ENCODE data around the gene HRAS.

The HRAS gene

GRCh38 chr11:498297-499181 is 36.8 kb downstream of the HRAS start:
- no peak for TF ChIP-seq CTCF (conservative IDR thresholded peaks at IDR 0.05; ENCODE audit: low read length)
- H3K4me3 ChIP-seq (ENCODE audit: low read length), result no peak overlapping the region
- no peak for DNase-seq (ENCODE audit: low read depth)

GRCh38 chr11:497565-498296 is 37.6 kb downstream of the HRAS start:
- TF ChIP-seq CTCF (conservative IDR thresholded peaks at IDR 0.05; ENCODE audit: low read length), result no peak
- no peak overlapping the region for H3K4me3 ChIP-seq (ENCODE audit: low read length)
- DNase-seq (ENCODE audit: low read depth), result no peak

DNA sequence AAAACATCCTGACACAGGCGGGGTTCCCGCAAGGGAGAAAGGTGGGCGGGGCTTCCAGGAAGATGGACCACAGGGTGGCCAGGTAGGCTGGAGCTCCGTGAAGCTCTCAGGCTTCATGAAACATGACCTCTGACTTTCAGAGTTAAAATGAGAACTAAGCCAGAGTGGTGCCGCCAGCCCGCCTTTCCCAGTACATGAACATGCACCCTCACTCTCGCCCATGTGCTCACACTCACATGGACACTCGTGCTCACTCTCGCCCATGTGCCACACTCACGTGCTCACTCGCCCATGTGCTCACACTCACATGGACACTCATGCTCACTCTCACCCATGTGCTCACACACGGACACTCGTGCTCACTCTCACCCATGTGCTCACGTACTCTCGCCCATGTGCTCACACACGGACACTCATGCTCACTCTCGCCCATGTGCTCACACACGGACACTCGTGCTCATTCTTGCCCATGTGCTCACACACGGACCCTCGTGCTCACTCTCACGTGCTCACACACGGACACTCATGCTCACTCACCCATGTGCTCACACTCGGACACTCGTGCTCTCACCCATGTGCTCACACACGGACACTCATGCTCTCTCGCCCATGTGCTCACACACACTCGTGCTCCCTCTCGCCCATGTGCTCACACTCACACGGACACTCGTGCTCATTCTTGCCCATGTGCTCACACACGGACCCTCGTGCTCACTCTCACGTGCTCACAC is 38.4 kb downstream of the HRAS start:
- H3K4me3 ChIP-seq (ENCODE audit: low read length), result no peak overlapping the region
- DNase-seq (ENCODE audit: low read depth), result no peak

GRCh38 chr11:495537-495931 is 39.8 kb downstream of the HRAS start:
- no peak overlapping the region for H3K4me3 ChIP-seq (ENCODE audit: low read length)
- TF ChIP-seq CTCF (conservative IDR thresholded peaks at IDR 0.05; ENCODE audit: low read length), result no peak
- no peak for DNase-seq (ENCODE audit: low read depth)

More for the DNA sequence above, 38.4 kb downstream of the HRAS start:
- no peak for TF ChIP-seq CTCF (conservative IDR thresholded peaks at IDR 0.05; ENCODE audit: low read length)

DNA sequence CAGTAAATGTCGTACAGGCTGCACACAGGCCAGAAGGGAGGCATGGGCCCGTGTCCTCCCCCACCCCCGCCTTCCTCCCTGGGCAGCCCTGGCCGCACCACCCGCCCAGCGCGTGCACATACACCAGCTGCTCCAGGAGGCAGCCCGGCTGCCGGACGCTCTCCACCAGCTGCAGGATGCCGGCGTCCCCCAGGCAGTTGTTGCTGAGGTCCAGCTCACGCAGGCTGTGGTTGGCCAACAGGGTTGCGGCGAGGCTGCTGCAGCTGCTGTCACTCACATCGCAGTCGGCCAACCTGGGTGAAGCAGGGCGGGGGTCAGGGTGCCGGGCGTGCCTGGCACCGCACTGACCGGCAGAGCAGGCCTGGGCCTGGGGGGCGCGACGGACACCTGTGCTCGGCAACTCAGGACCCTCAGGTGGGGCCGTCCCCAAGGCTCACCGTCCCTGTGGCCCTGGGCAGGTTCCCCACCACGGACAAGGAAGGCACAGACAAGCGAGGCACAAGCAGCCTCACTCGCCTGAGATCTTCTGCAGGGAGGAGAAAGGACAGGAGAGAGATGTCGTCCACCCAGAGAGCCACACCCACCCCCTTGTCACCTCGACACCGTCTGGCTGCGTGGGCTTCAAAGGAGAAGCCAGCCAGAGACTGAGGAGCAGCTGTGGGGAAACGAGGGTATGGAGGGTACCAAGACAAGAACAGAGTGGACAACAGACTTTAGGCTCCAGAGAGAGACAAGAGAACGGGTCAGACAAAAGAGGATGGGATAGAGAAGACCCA is 40.4 kb downstream of the HRAS start:
- DNase-seq (ENCODE audit: low read depth), result no peak
- no peak for TF ChIP-seq CTCF (conservative IDR thresholded peaks at IDR 0.05; ENCODE audit: low read length)
- H3K4me3 ChIP-seq (ENCODE audit: low read length), result no peak overlapping the region

- no peak overlapping the region for H3K4me3 ChIP-seq (ENCODE audit: low read length)
- no peak for TF ChIP-seq CTCF (conservative IDR thresholded peaks at IDR 0.05; ENCODE audit: low read length)
- DNase-seq (ENCODE audit: low read depth), result no peak
Observed at GRCh38 chr11:492427-493226, 42.7 kb downstream of the HRAS start.
